Retinal pigment epithelial cell (primary cell): ENCODE data around the gene WHRN.

Source experiments
- DNase-seq: peaks from one replicate; pipeline ENCODE4 v3.0.0-alpha.2; 2010; ENCODE audit warnings: low read depth
- H3K4me3 ChIP-seq: 2 replicates; pipeline ENCODE4 v1.5.1; 2011; ENCODE audit warnings: mild to moderate bottlenecking, low read length, control low read depth, moderate library complexity
- TF ChIP-seq, protein P1 (sequence below): conservative IDR thresholded peaks from 2 replicates; pipeline ENCODE4 v1.5.1; 2011; ENCODE audit warnings: low read depth, low read length, control low read depth, inconsistent platforms

Gene WHRN

DNA sequence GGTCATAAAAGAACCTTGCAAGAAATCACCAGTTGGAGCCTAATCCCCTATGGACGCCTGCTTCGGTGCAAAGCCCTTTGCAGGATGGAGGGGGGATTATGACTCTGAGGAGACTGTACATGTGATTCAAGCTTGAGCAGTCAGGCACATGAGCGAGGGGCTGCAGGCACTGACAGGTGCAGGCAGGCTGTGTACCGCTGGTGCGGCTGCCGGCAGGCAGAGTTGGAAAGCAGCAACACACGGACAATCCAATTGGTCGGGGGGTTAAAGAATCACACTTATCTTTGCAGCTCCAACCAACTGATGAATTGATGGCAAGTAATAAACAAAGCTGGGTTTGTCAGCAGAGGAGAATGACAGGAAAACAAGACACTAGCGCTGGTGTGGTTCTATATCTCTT is 5.7 kb downstream of the WHRN start:
- peak; percentile 97 for DNase-seq
- TF ChIP-seq, protein P1, sequence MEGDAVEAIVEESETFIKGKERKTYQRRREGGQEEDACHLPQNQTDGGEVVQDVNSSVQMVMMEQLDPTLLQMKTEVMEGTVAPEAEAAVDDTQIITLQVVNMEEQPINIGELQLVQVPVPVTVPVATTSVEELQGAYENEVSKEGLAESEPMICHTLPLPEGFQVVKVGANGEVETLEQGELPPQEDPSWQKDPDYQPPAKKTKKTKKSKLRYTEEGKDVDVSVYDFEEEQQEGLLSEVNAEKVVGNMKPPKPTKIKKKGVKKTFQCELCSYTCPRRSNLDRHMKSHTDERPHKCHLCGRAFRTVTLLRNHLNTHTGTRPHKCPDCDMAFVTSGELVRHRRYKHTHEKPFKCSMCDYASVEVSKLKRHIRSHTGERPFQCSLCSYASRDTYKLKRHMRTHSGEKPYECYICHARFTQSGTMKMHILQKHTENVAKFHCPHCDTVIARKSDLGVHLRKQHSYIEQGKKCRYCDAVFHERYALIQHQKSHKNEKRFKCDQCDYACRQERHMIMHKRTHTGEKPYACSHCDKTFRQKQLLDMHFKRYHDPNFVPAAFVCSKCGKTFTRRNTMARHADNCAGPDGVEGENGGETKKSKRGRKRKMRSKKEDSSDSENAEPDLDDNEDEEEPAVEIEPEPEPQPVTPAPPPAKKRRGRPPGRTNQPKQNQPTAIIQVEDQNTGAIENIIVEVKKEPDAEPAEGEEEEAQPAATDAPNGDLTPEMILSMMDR = no peak
- H3K4me3 ChIP-seq = peak overlapping the region; percentile 20

DNA sequence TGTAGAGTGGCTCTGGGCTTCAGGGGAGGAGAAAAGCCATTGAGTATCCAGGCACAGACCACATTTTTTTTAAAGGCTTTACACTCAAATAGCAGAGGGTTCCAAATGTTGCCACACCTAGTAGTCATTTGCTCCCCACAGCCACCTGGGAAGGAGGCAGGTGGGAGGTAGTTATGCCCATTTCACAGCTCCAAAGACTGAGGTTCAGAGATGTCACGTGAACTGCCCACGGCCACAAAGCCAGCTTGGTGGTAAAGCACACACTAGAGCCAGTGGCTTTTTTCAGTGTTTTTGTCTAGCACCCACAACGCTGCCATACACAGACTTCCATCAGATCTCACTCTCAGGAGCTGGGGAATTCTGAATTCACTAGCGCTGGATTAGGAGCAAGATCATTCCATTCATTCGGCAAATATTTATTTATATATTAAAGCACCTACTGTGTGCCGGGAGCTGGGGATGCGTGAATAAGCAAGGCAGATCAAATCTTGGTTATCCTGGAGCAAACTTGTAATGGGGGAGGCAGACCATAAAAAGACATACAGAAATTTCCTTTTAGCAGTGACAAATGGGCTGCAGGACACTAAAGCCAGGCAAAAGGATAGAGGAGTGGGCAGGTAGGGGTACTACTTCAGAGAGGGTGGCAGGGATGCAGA is 7.4 kb downstream of the WHRN start:
- TF ChIP-seq, protein P1 = no peak
- no peak for DNase-seq
- H3K4me3 ChIP-seq = no peak overlapping the region

DNA sequence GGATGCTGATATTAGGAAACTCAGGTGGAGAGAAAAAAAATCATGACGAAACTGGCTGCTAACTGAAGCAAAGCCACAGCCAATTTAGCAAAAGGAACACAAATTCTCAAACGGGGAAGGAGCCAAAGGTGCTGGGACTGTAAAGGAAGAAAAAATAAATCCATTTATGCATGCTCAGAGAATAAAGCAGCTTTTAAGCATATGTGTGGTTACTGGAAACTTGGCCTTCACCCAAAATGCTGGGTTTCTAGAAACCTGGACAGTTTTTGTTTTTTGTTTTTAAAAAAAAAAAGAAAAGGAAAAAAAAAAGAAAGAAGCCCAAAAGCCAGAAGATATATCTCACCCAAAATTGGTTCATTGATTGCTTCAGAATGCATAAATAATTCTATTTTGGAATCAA is 8.0 kb downstream of the WHRN start:
- no peak overlapping the region for H3K4me3 ChIP-seq
- TF ChIP-seq, protein P1 = no peak
- peak; percentile 28 for DNase-seq

DNA sequence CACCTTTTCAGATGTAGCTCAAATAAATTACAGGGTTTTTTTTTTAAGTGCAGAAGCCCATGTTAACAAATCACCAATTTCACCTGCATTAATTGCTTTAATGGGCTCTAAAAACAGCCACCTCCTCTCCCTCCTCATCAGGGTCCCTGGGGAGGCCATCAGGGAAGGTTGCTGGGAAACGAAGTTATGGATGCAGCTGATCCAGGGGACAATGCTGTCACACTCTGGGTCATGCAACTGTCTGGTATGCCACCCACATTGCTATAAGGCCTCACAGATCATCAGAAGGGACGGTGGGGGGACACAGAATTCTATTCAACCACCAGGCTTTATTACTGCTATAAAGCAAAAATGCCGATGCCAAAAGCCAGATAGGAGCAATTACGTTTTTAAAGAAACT is 9.3 kb downstream of the WHRN start:
- H3K4me3 ChIP-seq = no peak overlapping the region
- TF ChIP-seq, protein P1 = no peak
- no peak for DNase-seq

DNA sequence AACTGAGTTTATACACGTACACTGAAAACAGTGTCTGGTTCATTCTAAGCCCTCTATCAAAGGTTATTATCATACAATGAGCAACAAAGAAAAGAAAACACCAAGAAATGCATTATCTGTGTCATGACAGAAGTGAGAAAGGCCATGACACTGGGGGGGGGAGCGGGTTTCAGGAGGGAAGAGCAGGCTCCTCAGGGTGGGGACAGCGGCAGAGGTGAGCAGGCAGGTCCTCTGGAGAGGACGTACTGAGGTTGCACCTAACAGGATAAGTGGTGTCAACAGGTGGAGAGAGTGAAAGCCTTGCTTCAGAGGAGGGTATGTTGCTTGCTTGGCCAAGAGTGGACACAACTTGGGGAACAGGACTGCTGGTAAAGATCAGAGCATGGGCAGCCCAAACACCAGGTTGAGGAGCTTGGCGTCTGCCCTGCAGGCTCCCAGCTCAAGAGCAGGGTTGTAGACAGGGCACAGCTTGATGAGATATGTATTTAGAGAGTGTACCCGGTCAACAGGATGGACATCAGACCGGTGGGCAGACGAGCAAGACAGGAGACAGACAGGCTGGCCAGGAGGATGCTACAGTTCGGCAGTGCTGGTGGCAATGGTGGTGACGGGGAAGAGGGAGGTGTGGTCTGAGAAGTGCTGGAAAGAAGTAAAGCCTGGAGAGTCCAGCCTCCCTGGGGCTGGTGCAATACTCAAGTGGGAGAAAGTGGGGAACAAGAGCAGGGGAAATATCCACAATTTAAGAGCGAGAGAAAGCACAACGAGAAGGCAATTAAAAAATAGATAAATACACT is 10.3 kb downstream of the WHRN start:
- no peak overlapping the region for H3K4me3 ChIP-seq
- DNase-seq = no peak
- TF ChIP-seq, protein P1 = no peak

DNA sequence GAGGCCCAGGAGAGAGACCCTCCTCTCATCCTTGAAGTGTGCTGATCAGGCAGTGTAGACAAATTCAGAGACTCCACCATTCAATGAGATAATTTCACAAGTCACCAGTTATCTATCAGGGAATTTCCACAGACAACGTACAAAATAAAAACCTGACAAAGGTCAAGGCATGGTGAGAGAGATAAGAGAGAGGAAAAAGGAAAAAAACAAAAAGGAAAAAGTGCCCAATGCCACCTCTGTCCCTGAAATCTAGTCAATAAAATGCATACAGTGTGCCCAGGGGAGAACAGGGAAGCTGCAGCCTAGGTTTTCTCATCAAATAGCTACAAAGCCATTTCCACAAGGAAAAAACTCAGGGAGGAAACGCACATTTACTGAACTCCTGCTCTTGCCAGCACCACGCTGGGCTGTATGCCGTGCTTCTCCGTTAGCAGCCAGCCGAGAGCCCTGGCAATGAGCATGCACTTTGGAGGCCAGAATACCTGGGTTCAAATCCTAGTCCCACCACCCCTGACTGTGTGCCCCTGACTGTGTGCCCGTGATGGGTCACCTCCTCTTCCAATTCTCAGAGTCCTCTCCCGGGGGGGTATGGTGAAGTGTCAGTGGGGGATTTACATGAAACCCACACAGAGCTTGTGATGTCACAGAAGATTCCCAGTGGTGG is 11.6 kb downstream of the WHRN start:
- DNase-seq = no peak
- no peak overlapping the region for H3K4me3 ChIP-seq
- TF ChIP-seq, protein P1 = no peak

DNA sequence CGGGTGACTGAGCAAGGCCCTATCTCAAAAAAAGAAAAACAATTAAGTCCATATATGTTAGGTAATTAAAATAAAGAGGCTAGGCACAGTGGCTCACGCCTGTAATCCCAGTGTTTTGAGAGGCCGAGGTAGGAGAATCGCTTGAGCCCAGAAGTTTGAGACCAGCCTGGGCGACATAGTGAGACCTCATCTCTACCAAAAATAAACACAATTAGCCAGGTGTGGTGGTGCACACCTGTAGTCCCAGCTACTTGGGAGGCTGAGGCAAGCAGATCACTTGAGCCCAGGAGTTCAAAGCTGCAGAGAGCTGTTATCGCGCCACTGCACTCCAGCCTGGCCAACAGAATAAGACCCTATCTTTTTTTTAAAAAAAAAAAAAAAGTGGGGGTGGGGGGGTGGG is 12.3 kb downstream of the WHRN start:
- no peak overlapping the region for H3K4me3 ChIP-seq
- TF ChIP-seq, protein P1 = no peak
- DNase-seq = no peak
